KBM-7 (cell line): ENCODE measurements around the gene YKT6.
A peak's percentile ranks its signal among the peaks of the same experiment; 100 is the strongest.

Experiments used
- DNase-seq: peaks from one replicate; pipeline ENCODE4 v3.0.0-alpha.2; 2015
- in situ Hi-C: fragments of 300-500 bp; cut with MboI; formaldehyde crosslinking; loops from 2 replicates; pipeline ENCODE4 v1.14.3; 2020; ENCODE audit warnings: low sequenced_read_pairs, low pct_unique_long_range_greater_than_20kb, mixed read lengths

YKT6 gene

DNA sequence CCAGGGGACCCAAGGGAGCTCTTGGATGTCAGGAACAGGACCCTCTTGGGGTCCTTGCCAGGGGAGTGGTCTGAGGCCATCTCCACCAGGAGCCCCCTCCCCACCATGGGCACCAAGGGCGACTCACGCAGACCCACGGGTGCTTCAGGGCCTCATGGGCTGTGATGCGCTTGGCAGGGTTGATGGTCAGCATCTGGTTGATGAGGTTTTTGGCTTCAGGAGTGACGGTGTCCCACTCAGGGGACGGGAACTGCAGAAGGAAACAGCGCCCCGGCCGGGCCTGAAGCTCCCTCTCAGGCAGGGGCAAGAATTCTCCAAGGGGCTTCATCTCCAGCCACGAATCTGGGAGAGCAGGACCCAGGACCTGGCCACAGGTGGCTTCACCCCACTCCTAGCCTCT is 41.3 kb downstream of the YKT6 start:
- no peak for DNase-seq
- in situ Hi-C loops: loop anchor here (25.0 kb wide), 1 partner anchor 245 kb away; the partner anchor contains the start of gene NUDCD3

DNA sequence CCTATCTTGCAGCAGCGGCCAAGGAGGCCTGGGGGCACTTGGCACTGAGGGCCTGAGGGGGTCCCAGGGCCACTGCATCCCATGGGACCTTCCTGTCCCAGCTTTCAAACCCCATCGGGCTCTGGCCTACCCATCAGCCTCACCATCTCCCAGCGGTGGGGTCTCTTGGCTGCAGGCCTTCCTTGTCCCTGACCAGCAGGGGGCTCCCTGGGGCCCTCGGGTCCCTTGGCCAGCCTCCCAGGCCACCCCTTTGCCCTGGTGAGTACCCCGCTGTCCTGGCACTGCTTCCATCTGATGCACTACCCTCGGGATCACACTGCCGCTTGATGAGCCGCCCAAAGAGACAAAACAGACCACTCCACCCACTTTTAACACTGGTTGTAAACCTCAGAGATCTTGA is 43.5 kb downstream of the YKT6 start:
- in situ Hi-C loops: loop anchor here (25.0 kb wide), 1 partner anchor 243 kb away; the partner anchor contains the start of gene NUDCD3
- DNase-seq: peak; percentile 23

DNA sequence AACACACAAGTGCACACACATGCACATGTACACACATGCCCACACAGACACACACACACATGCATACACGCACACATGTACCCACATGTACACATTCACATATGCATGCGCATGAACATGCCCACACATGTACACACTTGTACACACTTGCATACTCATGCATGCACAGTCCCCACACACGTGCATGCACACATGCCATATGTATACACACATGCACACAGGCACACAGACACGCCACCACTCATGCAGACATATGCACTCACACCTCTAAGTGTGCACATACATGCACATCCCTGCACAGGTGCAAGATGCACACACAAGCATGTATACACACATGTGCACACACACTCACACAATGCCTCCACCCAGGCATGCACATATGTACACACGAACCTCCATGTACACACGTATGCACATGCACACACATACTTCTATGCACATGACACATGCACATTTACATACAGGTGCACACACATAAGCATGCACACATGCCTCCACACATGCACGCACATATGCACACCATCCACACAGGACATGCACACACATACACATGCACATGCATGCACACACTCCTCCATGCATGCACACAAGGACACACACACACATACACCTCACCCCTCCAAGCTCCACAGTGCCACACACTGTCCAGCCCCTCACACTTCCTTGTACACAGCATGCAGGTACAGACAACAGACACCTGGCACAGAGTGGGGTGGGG is 45.8 kb downstream of the YKT6 start:
- DNase-seq: no peak
- in situ Hi-C loops: loop anchor here (25.0 kb wide), 1 partner anchor 241 kb away; the partner anchor contains the start of gene NUDCD3

DNA sequence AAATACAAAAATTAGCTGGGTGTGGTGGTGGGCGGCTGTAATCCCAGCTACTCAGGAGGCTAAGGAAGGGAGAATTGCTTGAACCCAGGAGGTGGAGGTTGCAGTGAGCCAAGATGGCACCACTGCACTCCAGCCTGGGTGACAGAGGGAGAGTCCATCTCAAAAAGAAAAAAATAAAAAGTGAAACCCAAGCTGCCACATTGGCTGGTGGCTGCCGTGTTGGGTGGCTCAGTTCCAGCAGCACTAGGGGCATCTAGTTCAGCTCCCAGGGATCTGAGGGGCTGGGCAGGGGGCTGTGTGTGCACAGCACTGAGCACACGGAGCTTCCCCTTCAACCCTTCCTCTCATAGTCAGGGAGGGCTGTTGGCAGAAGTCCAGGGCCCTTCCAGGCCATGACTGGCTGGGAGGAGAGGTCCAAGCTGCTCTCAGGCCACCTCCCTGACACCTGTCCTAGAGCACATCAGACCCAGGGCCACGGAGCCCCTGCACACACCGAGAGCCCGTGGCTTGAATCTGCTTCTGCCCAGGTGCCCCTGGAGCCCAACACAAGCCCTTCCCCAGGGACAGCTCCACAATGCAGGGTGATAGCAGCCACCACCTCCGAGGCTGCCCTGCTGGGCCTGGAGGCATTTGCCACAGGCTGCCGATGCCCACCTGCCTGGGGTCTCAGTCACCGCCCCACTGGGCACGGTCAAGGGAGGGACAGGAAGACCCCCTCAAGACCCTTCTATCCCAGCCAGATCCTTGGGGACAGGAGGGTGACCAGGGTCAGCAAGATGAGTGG is 47.3 kb downstream of the YKT6 start:
- DNase-seq: no peak
- in situ Hi-C loops: loop anchor here (25.0 kb wide), 1 partner anchor 239 kb away; the partner anchor contains the start of gene NUDCD3

DNA sequence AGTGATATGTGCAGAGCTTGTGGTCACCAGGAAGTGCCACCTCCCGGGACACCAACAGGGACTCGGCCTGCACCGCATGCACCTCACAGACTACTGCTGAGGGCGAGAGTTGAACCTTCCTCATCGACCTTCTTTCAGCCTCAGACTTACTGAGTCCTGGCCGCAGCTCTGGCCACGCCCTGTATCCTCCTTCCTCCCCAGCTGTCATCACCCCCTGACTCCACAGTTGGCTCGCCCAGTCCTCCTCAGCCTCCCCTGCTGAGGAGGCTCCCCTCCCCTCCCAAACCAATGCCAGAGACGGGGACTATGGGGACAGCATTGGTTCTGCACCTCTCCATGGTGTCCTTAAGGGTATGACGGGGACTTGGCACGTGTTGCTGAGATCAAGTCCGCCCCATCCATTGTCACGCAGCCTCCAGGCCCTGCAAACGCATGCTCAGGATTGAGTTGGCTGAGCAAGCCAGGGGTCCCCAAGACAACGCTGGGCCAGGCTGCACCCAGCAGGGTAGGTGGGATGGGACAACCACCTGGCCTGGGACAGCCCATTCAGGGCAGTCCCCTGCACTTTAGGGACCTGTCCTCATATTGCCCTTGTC is 49.0 kb downstream of the YKT6 start:
- in situ Hi-C loops: loop anchor here (25.0 kb wide), 1 partner anchor 238 kb away; the partner anchor contains the start of gene NUDCD3
- DNase-seq: no peak

DNA sequence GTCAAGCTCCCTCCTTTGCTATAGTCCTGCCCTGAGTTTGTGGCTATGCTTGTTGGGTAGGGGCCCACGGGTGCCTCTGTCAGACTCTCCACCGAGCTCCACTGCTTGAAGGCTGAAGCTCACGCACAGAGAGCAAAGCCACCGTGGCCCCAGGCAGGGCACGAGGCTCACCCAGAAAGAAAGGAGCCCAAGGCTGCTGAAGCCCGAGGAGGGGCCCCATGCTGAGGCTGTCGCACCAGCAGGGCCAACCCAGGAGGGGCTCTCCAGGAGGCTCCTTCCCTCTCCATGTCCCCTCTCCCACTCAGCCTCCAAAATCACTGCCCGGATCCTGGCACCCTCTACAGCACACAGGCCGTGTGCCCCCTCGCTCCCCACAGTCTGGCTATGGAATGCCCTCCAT is 50.5 kb downstream of the YKT6 start:
- DNase-seq: no peak
- in situ Hi-C loops: no loop called here

DNA sequence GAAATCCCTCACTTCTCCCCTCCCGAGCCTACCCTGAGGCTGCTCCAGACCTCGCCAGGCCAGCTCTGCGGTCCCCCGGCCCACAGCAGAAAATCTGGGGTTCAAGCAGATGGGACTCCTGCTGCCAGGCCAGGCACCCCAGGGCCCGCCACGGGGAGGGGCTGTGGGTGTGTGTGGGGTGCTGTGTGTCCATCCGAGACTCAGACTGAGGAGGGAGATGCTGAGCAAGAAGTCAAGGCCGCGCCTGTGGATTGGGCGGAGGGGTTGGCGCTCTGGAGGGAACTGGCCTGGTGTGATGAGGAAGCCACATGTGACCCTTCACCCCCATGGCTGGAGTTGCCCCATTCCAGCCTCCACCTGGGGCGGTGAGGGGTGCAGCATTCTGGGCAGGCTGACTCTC is 51.1 kb downstream of the YKT6 start:
- DNase-seq: no peak
- in situ Hi-C loops: no loop called here

DNA sequence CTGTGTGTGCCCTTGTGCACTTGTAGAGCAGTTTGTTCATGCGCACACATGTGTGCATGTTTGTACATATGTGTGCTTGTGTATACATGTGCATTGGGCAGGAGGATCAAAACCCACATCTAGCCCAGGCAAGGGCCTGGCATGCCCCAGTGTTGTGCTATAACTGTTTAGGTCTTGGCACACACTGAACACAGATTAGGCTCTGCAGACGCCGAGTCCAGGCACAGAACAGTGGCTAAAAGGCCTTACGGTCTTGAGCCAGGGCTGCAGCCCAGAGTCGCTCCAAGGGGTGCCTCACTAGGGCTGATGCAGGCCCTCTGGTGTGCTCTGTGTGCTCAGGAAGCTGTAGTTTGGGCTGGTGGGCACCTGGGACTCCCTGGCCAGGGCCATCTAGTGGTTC is 55.7 kb downstream of the YKT6 start:
- in situ Hi-C loops: no loop called here
- no peak for DNase-seq

DNA sequence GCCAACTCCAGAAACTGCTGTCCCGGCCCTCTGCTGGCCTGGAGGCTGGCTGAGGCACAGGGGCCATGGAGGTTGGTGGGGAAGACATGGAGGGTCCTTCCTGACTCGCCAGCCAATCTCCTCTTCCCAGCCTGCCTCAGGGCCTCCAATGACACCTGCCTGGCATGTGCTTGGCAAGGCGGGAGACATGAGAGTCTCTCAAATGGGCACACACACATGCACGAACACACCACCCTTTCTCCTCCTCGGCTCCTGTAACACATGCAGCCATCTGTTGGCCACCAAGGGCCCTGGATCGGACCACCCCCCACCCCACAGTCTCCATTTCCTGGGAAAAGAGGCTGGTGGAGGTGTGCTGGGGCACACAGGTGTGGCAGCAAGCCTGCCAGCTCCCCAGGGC is 56.4 kb downstream of the YKT6 start:
- in situ Hi-C loops: no loop called here

DNA sequence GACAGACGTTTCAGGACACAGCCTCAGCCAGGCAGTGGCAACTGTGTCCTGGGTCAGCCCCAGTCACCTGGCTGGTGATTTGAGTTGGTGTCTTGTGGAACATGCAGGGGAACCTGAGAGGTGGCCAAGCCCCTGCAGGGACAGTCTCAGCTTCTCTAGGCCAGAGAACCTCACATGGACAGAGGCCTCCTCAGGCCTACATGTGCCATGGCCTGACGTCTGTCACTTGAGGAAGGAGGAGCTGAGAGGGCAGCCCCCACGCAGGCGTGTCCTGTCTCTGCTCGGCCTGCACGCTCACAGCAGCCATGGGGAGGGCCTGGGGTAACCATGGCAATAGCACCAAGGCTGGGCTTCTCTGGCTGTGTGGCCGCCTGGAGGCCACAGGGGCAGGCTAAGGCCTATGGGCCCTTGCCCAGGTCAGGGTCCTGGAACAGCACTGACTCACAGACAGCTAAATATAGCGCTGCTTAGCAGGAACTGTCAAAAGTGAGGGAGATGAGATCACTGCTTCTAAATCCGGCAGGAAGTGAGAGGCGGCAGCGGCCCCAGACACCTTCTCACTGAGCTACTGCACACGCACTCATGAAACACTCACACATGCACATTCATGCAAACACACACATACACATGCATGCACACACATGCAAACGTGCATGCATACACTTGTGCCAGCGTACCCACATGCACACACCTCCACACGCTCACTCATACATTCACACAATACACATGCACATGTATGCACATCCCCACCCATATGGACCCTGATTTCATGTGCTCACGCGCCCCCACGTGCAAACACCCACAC is 57.0 kb downstream of the YKT6 start:
- DNase-seq: peak; percentile 86

More for the DNA sequence above, 56.4 kb downstream of the YKT6 start:
- DNase-seq: no peak

DNA sequence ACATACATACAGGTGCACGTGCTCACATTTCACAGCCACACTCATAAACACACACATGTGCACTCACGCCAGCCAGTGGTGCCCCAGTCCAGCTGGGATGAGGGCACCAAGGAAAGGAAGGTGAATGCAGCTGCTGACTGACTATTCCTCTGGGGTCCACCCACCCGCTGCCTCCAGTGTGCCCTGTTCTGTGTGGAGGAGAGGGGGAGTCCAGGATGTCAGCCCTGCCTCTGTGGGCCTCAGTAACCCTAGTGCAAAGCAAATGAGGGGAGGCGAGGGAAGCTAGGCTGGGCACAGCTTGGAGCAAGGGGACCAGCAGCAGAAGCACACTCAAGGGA is 57.6 kb downstream of the YKT6 start:
- in situ Hi-C loops: no loop called here
- DNase-seq: no peak

More for the DNA sequence above, 57.0 kb downstream of the YKT6 start:
- in situ Hi-C loops: no loop called here

DNA sequence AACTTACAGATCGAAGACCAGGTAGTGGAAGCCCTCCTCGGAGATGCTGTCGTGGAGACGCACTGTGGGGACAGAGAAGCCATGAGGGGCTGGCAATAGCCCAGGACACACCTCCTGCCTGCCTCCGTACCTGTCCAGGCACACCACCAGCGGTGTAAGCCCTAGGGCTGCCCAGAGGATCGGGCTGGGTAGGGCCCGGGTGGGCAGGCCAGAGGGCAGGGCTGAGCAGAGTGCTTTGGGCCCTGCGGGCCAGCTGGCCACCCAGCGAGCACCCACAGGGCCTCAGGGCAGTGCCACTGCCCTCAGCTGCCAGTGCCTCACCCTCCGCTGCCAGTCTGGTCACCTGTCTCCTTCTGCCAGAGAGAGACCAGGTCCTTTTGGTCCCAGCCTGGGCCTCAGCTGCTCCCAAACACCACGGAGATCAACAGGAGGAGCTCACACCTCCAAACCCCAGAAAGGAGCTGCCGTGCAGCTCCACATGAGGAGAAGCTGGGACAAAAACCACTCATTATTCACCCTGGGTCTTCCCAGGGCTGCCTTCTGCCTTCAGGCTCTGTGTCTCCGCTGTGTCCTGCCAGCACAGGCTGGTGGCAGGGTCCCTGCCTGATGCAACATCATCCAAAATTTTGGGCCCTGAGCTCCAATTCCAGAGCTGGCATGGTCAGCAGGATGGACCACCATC is 58.2 kb downstream of the YKT6 start:
- in situ Hi-C loops: no loop called here

DNA sequence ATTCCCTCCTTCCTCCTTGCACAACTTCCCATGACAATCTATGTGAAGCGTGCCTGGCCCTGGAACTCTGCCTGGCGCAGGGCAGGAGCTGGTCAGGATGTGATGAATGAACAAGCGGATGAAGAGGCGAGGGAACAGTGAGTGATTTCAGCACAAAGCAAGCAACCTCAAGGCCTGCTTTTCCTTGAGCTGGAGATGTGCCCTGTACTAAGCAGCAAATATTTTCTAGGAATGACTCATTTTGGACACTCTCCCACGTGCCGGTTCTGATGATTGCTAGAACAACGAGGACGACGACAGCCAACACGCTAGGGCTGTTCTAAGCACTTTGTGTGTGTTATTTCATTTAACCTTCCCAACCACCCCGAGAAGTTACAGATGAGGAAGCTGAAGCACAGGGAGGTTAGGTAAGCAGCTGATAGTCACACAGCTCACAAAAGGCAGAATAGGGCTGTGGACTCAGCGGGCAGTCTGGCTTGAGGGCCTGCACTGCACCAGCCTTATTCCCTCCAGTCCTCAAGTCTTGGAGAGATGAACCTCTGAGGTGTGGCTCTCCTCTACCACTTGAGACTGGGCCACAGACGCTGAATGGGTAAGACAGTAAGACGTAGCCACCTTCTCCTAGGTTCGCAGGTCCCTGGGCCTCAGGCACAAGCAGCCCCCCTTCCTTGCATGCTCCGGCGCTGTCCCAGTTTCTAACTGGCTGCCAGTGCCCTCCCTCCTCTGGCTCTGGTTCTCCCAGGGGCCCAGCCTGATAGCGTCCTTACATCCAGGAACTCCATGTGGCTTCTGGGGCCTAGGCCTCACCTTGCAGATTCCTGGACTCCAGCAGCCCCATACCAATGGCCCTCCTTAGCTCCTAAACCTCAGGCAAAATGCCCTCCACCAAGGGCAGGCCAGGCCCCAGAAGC is 59.0 kb downstream of the YKT6 start:
- in situ Hi-C loops: no loop called here
- no peak for DNase-seq

More for the DNA sequence above, 58.2 kb downstream of the YKT6 start:
- no peak for DNase-seq

DNA sequence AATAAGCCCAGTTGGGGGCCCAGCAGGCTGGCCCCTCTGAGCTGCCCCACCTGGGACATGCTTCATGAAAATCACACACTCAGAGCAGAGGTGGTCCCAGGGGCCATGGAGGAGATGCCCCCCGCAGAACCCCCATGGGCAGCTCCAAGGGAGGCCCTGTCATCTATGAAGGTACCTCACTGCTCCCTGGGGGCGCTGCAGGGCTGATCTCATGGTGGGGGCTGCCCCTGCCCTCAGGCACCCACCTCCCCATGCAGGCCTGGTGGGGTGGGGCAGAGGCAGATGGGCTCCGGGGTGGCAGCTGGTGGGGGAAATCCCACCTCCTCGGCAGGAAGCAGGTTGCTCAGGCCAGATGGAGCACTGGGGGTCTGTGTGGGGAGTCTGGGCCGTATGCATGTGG is 60.5 kb downstream of the YKT6 start:
- no peak for DNase-seq
- in situ Hi-C loops: no loop called here

DNA sequence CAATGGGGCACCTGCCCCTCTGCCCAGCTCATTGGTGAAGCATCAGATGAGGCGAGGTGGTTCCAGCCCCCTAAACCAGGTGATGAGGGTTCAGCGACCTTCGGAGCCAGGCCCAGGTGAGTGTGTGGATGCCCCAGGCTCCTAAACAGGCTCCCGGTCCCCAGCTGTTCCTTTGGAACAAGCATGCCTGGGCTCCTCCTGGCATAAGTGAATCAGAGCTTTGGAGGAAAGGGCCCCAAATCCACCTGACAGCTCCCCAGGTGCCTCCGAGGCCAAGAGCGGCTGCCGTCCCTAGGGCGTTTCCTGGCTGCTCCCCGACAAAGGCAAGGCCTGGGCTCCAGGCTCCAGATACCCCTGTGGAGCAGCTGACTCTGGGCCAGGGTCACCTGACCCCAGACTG is 61.3 kb downstream of the YKT6 start:
- in situ Hi-C loops: no loop called here
- no peak for DNase-seq

DNA sequence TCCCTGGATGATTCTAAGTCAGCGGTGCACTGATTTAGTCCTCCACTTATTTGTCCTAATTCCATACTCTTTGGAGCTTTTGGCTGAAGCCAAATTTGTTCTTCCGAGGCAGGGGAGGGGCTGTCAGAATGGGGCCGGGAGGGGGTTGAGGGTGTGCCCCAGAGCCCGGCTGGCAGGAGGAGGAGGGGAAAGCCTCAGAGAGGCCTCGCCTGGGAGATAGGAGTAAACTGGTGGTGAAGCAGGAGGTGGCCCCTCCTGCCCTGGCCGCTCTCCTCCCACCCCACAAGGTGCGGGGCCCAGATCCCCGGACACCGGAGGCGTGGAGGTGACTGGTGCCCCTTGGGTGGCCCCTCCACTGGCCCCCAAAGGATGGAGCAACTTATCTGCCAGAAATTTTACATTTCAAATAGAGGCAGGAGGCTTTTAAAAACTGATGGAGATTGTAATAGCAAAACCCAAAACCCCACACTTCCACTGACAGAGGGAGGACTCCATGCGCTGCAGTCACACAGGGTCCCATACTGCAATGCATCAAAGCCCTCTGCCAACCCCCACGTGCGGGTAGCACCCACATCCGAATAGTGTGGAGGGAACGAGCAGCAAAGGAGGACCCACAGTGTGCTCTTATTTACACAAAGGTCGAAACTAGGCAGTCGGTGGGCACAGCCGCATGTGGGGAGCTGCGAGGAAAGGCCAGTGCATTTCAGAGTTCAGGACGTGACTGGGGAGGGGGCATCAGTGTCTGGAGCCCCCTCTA is 62.7 kb downstream of the YKT6 start:
- in situ Hi-C loops: no loop called here
- DNase-seq: no peak
